ENCODE data around the gene WBP1. TPM values are rescaled to one million over a fixed set of nuclear protein-coding genes. Genes with fewer than 3 reads are reported as not detected.
A peak's percentile ranks its signal among the peaks of the same experiment; 100 is the strongest.

WBP1 gene
- total RNA-seq, 4 donors from 2014 or later = 40.0 to 56.4 (median 47.2) TPM

GRCh38 chr2:74502720-74503505 is 44.7 kb downstream of the WBP1 start:
- H3K27me3 ChIP-seq = peaks cover 0 to 81% (median 44%) of the 10 kb centered on the region in 4 donors
- intact Hi-C loops (cut with DNase I) = loop anchor here (2.0 kb wide), 1 partner anchor 26 kb away; the partner anchor contains the start of genes AUP1 and HTRA2
- no peaks in the 10 kb centered on the region for H3K9me3 ChIP-seq
- H3K36me3 ChIP-seq = peaks cover 0 to 21% (median 18%) of the 10 kb centered on the region in 4 donors
- peak; percentile 74 to 77 for TF ChIP-seq POLR2AphosphoS5 (IDR thresholded peaks at IDR 0.05)
- TF ChIP-seq EP300 (IDR thresholded peaks at IDR 0.05) = no peak
- peak in 1 of 3 experiments; percentile 19 for TF ChIP-seq CTCF (IDR thresholded peaks at IDR 0.05)
- TF ChIP-seq POLR2A (IDR thresholded peaks at IDR 0.05; ENCODE audit: low read depth) = peak; percentile 32
- 29% methylated on average over 11 of the region's 67 CpGs for WGBS
- peaks cover 52 to 74% (median 68%) of the 10 kb centered on the region in 4 donors for H3K4me1 ChIP-seq
- H3K27ac ChIP-seq (replicated peaks in 1 of 4) = peak overlapping the region; percentile 58 to 77 (median 72)
- peak overlapping the region; percentile 52 to 66 (median 56) for H3K4me3 ChIP-seq
- peak; percentile 96 for DNase-seq (ENCODE audit: extremely low spot score)

GRCh38 chr2:74503506-74504475 is 45.6 kb downstream of the WBP1 start:
- Histone ChIP-seq H3K36me3 (peaks cover 0 to 21% (median 18%) of the 10 kb centered on the region in 4 donors), H3K27ac (replicated peaks in 1 of 4) (peak overlapping the region; percentile 58 to 77 (median 72)), H3K27me3 (peaks cover 0 to 78% (median 36%) of the 10 kb centered on the region in 4 donors), H3K9me3 (no peaks in the 10 kb centered on the region), H3K4me3 (peak overlapping the region; percentile 52 to 66 (median 56)), H3K4me1 (peaks cover 47 to 71% (median 65%) of the 10 kb centered on the region in 4 donors)
- WGBS = 56% methylated on average over 26 of the region's 45 CpGs
- TF ChIP-seq POLR2A (IDR thresholded peaks at IDR 0.05; ENCODE audit: low read depth) = no peak
- TF ChIP-seq EP300 (IDR thresholded peaks at IDR 0.05) = no peak
- TF ChIP-seq POLR2AphosphoS5 (IDR thresholded peaks at IDR 0.05) = no peak
- TF ChIP-seq CTCF (IDR thresholded peaks at IDR 0.05) = no peak
- intact Hi-C loops (cut with DNase I) = loop anchor here (2.0 kb wide), 1 partner anchor 25 kb away; the partner anchor contains the start of genes AUP1 and HTRA2
- DNase-seq (ENCODE audit: extremely low spot score) = no peak

- no peak for DNase-seq (ENCODE audit: extremely low spot score)
- WGBS = 96% methylated on average over 3 of the region's 3 CpGs
- intact Hi-C loops (cut with DNase I) = no loop called here
- Histone ChIP-seq H3K4me3 (peak overlapping the region in 1 of 4 donors; percentile 56), H3K9me3 (no peaks in the 10 kb centered on the region), H3K27ac (replicated peaks in 1 of 4) (no peak overlapping the region), H3K36me3 (peaks cover 0 to 21% (median 18%) of the 10 kb centered on the region in 4 donors), H3K4me1 (peaks cover 39 to 63% (median 57%) of the 10 kb centered on the region in 4 donors), H3K27me3 (peaks cover 0 to 75% (median 28%) of the 10 kb centered on the region in 4 donors)
- TF ChIP-seq EP300 (IDR thresholded peaks at IDR 0.05) (no peak), CTCF (IDR thresholded peaks at IDR 0.05) (no peak), POLR2A (IDR thresholded peaks at IDR 0.05; ENCODE audit: low read depth) (no peak), POLR2AphosphoS5 (IDR thresholded peaks at IDR 0.05) (no peak)
Measured at GRCh38 chr2:74504591-74504990, 46.4 kb downstream of the WBP1 start.

- Histone ChIP-seq H3K27ac (replicated peaks in 1 of 4) (no peak overlapping the region), H3K27me3 (peaks cover 0 to 75% (median 18%) of the 10 kb centered on the region in 4 donors), H3K4me1 (peaks cover 36 to 58% (median 54%) of the 10 kb centered on the region in 4 donors), H3K9me3 (no peaks in the 10 kb centered on the region), H3K4me3 (peak overlapping the region in 1 of 4 donors; percentile 99), H3K36me3 (peaks cover 0 to 21% (median 18%) of the 10 kb centered on the region in 4 donors)
- intact Hi-C loops (cut with DNase I) = no loop called here
- TF ChIP-seq EP300 (IDR thresholded peaks at IDR 0.05) = no peak
- TF ChIP-seq CTCF (IDR thresholded peaks at IDR 0.05) = no peak
- no peak for TF ChIP-seq POLR2AphosphoS5 (IDR thresholded peaks at IDR 0.05)
- no peak for TF ChIP-seq POLR2A (IDR thresholded peaks at IDR 0.05; ENCODE audit: low read depth)
- no peak for DNase-seq (ENCODE audit: extremely low spot score)
- 93% methylated on average over 14 of the region's 14 CpGs for WGBS
Measured at GRCh38 chr2:74505448-74506246, 47.4 kb downstream of the WBP1 start.

Data from esophagus muscularis mucosa (tissue), 4 donors.